Measurements from ENCODE around the gene COL4A6. TPM values are rescaled to one million over a fixed set of nuclear protein-coding genes. Genes with fewer than 3 reads are reported as not detected.

The COL4A6 gene
- total RNA-seq, 1 donor from 2014 or later, result 21.1 TPM

GRCh38 chrX:108117988-108118387 lies 320.2 kb downstream of the COL4A6 start:
- no peak for FAIRE-seq
- no peak for DNase-seq (ENCODE audit: low read depth)
- Histone ChIP-seq H3K27me3 (ENCODE audit: control insufficient read depth, insufficient read depth, low read length) (no peaks in the 10 kb centered on the region), H3K4me3 (ENCODE audit: low read depth, low read length) (no peak overlapping the region), H3K36me3 (ENCODE audit: control insufficient read depth, insufficient read depth, low read length) (no peaks in the 10 kb centered on the region)
- TF ChIP-seq CTCF (IDR thresholded peaks at IDR 0.05; ENCODE audit: insufficient read depth, low read length, severe bottlenecking), result no peak

GRCh38 chrX:108114541-108114940 lies 323.7 kb downstream of the COL4A6 start:
- H3K36me3 ChIP-seq (ENCODE audit: control insufficient read depth, insufficient read depth, low read length), result no peaks in the 10 kb centered on the region
- FAIRE-seq (no peak), DNase-seq (ENCODE audit: low read depth) (no peak)
- H3K27me3 ChIP-seq (ENCODE audit: control insufficient read depth, insufficient read depth, low read length), result no peaks in the 10 kb centered on the region
- H3K4me3 ChIP-seq (ENCODE audit: low read depth, low read length), result no peak overlapping the region
- TF ChIP-seq CTCF (IDR thresholded peaks at IDR 0.05; ENCODE audit: insufficient read depth, low read length, severe bottlenecking), result no peak

Other genes with a start within 250 kb of the COL4A6 start
- gene COL4A5, start 1.4 kb upstream of the COL4A6 start, total RNA-seq, result 48.4 and 63.1 TPM in 2 replicates